Panc1 (cell line): ENCODE measurements around the gene ING4. TPM values are rescaled to one million over a fixed set of nuclear protein-coding genes. Genes with fewer than 3 reads are reported as not detected.
A peak's percentile ranks its signal among the peaks of the same experiment; 100 is the strongest.

ENCODE experiments used
- ATAC-seq: fragments of 200-7000 bp; cut with Tn5 transposase; 2 replicates; pipeline ENCODE4 v1.9.1; 2020; ENCODE audit warnings: mild to moderate bottlenecking, moderate library complexity
- BruUV-seq: library from RNA; stranded (reverse); fragments of 400-500 nt; replicated peaks from 2 replicates; lab custom pipeline; 2021; lab: Mats Ljungman, UMichigan
- CTCF ChIA-PET: fragments of 300-600 bp; sonication (Branson Sonifier 250); formaldehyde crosslinking; loops from one replicate; lab custom pipeline; 2022; ENCODE audit warnings: antibody characterized with exemption; lab: Charles Lee
- POLR2A ChIA-PET: fragments of 300-600 bp; sonication (Branson Sonifier 250); formaldehyde crosslinking; loops from one replicate; lab custom pipeline; 2022; ENCODE audit warnings: antibody characterized with exemption; lab: Charles Lee
- DNase-seq: peaks from one replicate; pipeline ENCODE4 v3.0.0-alpha.2; 2010; ENCODE audit warnings: low read depth, low spot score
- H3K27ac ChIP-seq: 2 replicates; pipeline ENCODE4 v1.5.1; 2011; ENCODE audit warnings: mild to moderate bottlenecking, low read length, inconsistent platforms
- H3K27me3 ChIP-seq: fragments of 200-500 bp; sonication (Bioruptor generic); 2 replicates; pipeline ENCODE4 v1.6.0; 2014; ENCODE audit warnings: low read length, inconsistent platforms; ENCODE audit not compliant: control insufficient read depth, insufficient read depth
- H3K36me3 ChIP-seq: fragments of 200-500 bp; sonication (Bioruptor generic); 2 replicates; pipeline ENCODE4 v1.5.1; 2014; ENCODE audit warnings: inconsistent platforms, mild to moderate bottlenecking, low read length, moderate library complexity; ENCODE audit not compliant: control insufficient read depth, insufficient read depth
- H3K4me1 ChIP-seq: 2 replicates; pipeline ENCODE4 v1.5.1; 2011; ENCODE audit warnings: inconsistent platforms, mild to moderate bottlenecking, low read length, moderate library complexity; ENCODE audit not compliant: control insufficient read depth, insufficient read depth
- H3K4me3 ChIP-seq, 2 experiments: 2 replicates each; pipeline ENCODE4 v1.5.1; 2011 to 2012; ENCODE audit warnings: low read depth in 2 of 2, low read length in 2 of 2, mild to moderate bottlenecking in 2 of 2, inconsistent platforms in 1 of 2, moderate library complexity in 1 of 2
- H3K9me3 ChIP-seq: fragments of 200-500 bp; sonication (Bioruptor generic); 2 replicates; pipeline ENCODE4 v1.5.1; 2014; ENCODE audit warnings: low read depth, mild to moderate bottlenecking, inconsistent platforms, low read length, moderate library complexity; ENCODE audit not compliant: control insufficient read depth, insufficient read depth
- CTCF ChIP-seq: fragments of 450-650 bp; IDR thresholded peaks from 2 replicates; pipeline ENCODE4 v1.5.1; 2017; ENCODE audit warnings: mild to moderate bottlenecking
- POLR2AphosphoS5 ChIP-seq: IDR thresholded peaks from 2 replicates; pipeline ENCODE4 v1.6.1; 2012; ENCODE audit warnings: mild to moderate bottlenecking, low read depth, low read length, moderate library complexity
- REST ChIP-seq, 2 experiments: IDR thresholded peaks; 2 replicates each; pipeline ENCODE4 v1.6.1; 2011 to 2012; ENCODE audit warnings: low read depth in 2 of 2, control low read depth in 1 of 2, low read length in 1 of 2, mild to moderate bottlenecking in 1 of 2, moderate library complexity in 1 of 2; ENCODE audit not compliant: insufficient read depth in 1 of 2
- SIN3A ChIP-seq: IDR thresholded peaks from 2 replicates; pipeline ENCODE4 v1.6.1; 2012; ENCODE audit warnings: low read depth, mild to moderate bottlenecking, low read length, moderate library complexity, borderline replicate concordance; ENCODE audit not compliant: insufficient read depth
- TCF7L2 ChIP-seq: IDR thresholded peaks from 2 replicates; pipeline ENCODE4 v1.6.1; 2011; ENCODE audit warnings: mild to moderate bottlenecking, low read depth, low read length, inconsistent platforms
- in situ Hi-C: cut with HindIII; loops from 2 replicates; pipeline ENCODE4 v1.10.0; 2016; ENCODE audit warnings: low sequenced_read_pairs, low pct_unique_long_range_greater_than_20kb
- intact Hi-C: fragments of 100-400 bp; cut with micrococcal nuclease; formaldehyde crosslinking; loops from one replicate; pipeline ENCODE4 v1.10.0; 2022; ENCODE audit not compliant: unreplicated experiment
- total RNA-seq: library from RNA; stranded (reverse); gene quantifications from one replicate; pipeline ENCODE4 v1.2.1, GENCODE V29; 2021; ENCODE audit not compliant: unreplicated experiment

Gene ING4
- total RNA-seq, 1 experiment from 2014 or later = 11.4 TPM

- Histone ChIP-seq H3K4me1 (peaks cover 17% of the 10 kb centered on the region; the same call in 1 of the 2 replicates), H3K4me3 (peak overlapping the region; percentile 64 to 71), H3K27me3 (no peaks in the 10 kb centered on the region), H3K27ac (peak overlapping the region; percentile 74), H3K9me3 (no peaks in the 10 kb centered on the region), H3K36me3 (peaks cover 5% of the 10 kb centered on the region; the same call in 1 of the 2 replicates)
- no peak for TF ChIP-seq CTCF
- TF ChIP-seq POLR2AphosphoS5 = no peak
- no peak for TF ChIP-seq REST (IDR thresholded peaks at IDR 0.05; ENCODE audit: insufficient read depth in 1 of 2, low read depth in 2 of 2, low read length in 1 of 2)
- no peak for TF ChIP-seq SIN3A
- TF ChIP-seq TCF7L2 = no peak
- ChIA-PET CTCF (no interaction called here), POLR2A (interaction anchor here (0.6 kb wide), 1 partner anchor 204 kb away, joined by 14 read pairs; no protein-coding TSS in a partner anchor)
- intact Hi-C loops (loop anchor here (2.0 kb wide), 1 partner anchor 82 kb away; the partner anchor contains the start of gene ZNF384), in situ Hi-C loops (no loop called here)
- DNase-seq = no peak
- no TSS peak for BruUV-seq
- peak; percentile 57 for ATAC-seq
Measured at GRCh38 chr12:6606331-6607131, 56.4 kb downstream of the ING4 start.

- ChIA-PET POLR2A (interaction anchor here (0.6 kb wide), 2 partner anchors 84 to 205 kb away, joined by 11 to 14 read pairs; partner anchors contain the start of gene ZNF384), CTCF (no interaction called here)
- in situ Hi-C loops = no loop called here
- no peak for DNase-seq
- no peaks in the 10 kb centered on the region for H3K27me3 ChIP-seq
- H3K4me1 ChIP-seq = peaks cover 17% of the 10 kb centered on the region; the same call in 1 of the 2 replicates
- no peak for TF ChIP-seq POLR2AphosphoS5
- no peak for TF ChIP-seq TCF7L2
- TF ChIP-seq SIN3A = no peak
- TF ChIP-seq REST (IDR thresholded peaks at IDR 0.05; ENCODE audit: insufficient read depth in 1 of 2, low read depth in 2 of 2, low read length in 1 of 2) = no peak
- no peak for TF ChIP-seq CTCF
- peaks cover 10% of the 10 kb centered on the region; the same call in 1 of the 2 replicates for H3K36me3 ChIP-seq
- H3K27ac ChIP-seq = peak overlapping the region; percentile 74
- peak; percentile 37 for ATAC-seq
- intact Hi-C loops = loop anchor here (2.0 kb wide), 1 partner anchor 83 kb away; the partner anchor contains the start of gene ZNF384
- TSS peak; percentile 66 for BruUV-seq
- H3K9me3 ChIP-seq = no peaks in the 10 kb centered on the region
- H3K4me3 ChIP-seq = peak overlapping the region; percentile 64 to 71
Measured at GRCh38 chr12:6605421-6606330, 57.2 kb downstream of the ING4 start.
